HT-29 (cell line): ENCODE results near the gene PLGLB1. TPM values are rescaled to one million over a fixed set of nuclear protein-coding genes. Genes with fewer than 3 reads are reported as not detected.
"Not testable (repeated sequence)": the region's sequence is repeated elsewhere in the genome, so short reads cannot be mapped to it uniquely, and the experiment has no call there.

ENCODE experiments used
- DNase-seq: peaks from one replicate; pipeline ENCODE4 v3.0.0-alpha.2; 2015; ENCODE audit warnings: low spot score
- small RNA-seq: library from RNA; depleted of rRNA; stranded (forward); fragments of <200 nt; gene quantifications from one replicate; pipeline ENCODE3, GENCODE V24; 2014
- total RNA-seq: library from RNA; depleted of rRNA; stranded (reverse); fragments of >200 nt; shearing (Covaris generic); gene quantifications from 2 replicates; pipeline ENCODE4 v1.2.3, GENCODE V29; 2014; rRNA removed

Gene PLGLB1
- 1.5 TPM in 1 of 2 replicates, not detected in the other for total RNA-seq

DNA sequence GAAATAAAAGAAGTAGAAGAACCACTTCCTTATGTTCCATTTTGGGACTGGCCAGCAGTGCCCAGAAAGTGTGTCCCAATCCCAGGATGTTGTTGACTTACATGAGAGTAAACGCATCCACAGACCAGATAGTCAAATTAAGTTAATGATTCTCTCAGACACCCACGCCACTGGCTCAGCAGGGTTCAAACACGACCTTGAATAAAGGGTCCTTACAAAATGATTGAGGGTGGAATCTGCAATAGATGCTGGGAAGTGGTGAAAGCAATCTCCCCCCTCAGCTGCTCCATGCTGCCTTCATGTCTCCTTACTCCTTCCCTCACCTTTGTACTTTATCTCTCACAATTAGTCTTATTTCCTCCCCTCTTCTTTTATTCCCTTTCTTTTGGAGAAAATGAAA is at the start of gene PLGLB1:
PLGLB1 (minus strand) TSS at position 101 of the 400 bp plus-strand sequence; CDS start at position 40, 61 bp downstream.
- DNase-seq = not testable (repeated sequence)

GRCh38 chr2:87064305-87064704 is 42.7 kb upstream of the PLGLB1 start:
- DNase-seq = not testable (repeated sequence)

DNA sequence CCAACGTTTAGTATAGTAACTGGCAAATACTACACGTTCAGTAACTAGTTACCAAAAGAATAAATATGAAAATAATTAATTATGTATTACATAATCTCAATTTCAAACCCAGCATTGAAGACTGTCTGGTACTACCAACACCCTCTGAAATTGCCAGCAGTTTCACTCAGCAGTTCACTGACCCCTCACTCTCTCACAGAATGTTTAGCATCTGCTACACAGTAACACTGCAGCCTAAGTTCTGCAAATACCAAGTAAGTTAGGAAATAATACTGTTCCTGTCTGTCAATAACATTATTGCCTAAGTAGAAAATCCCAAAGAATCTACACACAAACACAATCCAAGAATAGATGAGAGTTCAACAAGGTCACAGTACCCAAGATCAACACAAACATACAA is 41.8 kb upstream of the PLGLB1 start:
- not testable (repeated sequence) for DNase-seq

- not testable (repeated sequence) for DNase-seq
Measured at GRCh38 chr2:87061519-87061918, 39.9 kb upstream of the PLGLB1 start.

DNA sequence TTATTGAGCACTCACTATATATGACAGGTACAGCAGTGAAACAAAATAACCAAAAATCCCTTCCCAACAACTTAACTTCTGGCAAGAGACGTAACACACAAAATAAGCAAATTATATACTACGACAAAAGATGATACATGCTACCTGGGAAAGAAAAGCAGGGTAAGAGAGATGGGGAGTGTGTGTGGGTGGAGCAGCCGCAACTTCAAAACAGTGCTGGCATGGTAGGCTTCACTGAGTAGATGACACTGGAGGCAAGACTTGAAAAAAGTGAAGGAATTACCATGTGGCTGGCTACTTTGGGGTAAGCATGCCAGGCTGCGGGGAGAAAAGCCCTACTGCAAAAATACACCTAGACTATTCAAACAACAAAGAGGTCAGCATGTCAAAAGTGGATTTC is 36.0 kb upstream of the PLGLB1 start:
- not testable (repeated sequence) for DNase-seq

GRCh38 chr2:87056843-87057242 is 35.2 kb upstream of the PLGLB1 start:
- not testable (repeated sequence) for DNase-seq

DNA sequence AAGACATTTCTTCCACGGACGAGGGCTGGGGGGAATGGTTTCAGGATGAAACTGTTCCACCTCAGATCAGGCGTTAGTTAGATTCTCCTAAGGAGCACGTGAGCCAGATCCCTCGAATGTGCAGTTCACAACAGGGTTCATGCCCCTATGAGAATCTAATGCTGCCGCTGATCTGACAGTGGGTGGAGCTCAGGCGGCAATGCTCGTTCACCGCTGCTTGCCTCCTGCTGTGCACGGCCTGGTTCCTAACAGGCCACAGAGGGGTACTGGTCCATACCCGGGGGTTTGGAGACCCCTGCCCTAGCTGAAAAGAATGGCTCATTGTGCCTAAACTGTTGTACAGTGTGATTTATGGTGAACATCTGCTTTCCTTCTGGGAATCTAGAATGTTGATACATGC is 34.8 kb upstream of the PLGLB1 start:
- DNase-seq = not testable (repeated sequence)

- not testable (repeated sequence) for DNase-seq
Measured at GRCh38 chr2:87054375-87054774, 32.7 kb upstream of the PLGLB1 start.

DNA sequence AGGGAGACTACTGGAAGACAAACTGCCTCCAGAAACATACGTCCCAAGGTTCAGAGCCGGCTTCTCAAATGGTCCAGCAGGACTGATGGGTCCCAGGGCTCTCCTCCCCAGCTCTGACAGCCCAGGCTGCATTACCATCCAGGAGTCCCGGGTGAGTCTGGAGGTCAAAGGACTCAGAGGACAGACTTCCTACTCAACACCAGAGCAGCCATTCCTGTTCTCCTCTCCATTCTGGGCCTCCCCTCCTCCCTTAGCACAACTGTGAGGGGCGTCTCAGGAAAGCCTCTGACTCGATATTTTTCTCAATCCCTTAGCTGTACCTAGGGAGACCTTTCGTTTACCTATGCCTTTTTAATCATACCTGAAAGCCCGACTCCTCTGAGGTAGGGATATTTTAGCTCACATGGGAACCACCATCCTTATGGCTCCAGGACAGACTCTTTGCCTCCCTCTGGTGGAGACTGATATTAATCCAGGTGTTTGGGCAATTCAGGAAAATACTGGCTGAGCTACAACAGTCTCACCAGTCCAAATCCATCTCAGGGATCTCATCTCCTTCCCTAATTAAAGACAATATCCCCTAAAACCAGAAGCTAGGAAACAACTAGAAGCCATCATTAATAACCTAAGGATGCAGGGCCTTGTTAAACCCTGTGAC is 19.8 kb upstream of the PLGLB1 start:
- DNase-seq = not testable (repeated sequence)

DNA sequence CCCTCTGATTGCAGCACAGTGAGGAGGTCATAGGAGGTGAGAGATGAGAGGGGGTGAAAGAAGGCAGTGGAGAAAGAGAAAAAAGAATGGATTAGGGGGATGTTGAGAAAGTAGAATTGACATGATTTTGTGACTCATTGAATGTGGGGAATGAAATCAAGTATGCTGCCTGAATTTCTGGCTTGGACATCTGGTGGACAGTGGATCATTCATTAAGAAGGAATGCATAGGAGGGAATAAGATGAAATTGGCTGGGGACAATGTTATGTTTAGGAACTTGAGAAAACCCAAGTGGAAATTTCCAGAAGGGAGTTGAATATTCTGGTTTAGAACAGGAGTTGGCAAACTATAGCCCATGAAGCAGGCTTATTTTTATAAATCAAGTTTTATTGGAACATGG is 7.0 kb upstream of the PLGLB1 start:
- not testable (repeated sequence) for DNase-seq

DNA sequence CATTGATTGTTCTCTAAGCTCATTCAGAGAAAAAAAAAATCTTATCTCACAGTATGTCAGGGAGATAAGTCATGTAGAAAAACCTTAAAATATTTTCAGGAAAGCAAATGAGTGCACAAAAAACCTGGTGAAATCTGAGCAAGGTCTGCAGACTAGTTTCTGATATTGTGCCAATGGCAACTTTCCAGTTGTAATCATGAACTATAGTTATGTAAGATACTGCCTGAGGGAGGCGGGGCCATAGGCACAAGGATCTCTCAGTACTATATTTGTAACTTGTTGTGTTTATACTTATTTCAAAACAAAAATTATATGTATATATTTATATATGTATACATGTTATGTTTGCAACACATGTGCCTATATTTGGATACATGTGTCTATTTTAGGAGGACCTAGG is 5.2 kb upstream of the PLGLB1 start:
- DNase-seq = not testable (repeated sequence)

DNA sequence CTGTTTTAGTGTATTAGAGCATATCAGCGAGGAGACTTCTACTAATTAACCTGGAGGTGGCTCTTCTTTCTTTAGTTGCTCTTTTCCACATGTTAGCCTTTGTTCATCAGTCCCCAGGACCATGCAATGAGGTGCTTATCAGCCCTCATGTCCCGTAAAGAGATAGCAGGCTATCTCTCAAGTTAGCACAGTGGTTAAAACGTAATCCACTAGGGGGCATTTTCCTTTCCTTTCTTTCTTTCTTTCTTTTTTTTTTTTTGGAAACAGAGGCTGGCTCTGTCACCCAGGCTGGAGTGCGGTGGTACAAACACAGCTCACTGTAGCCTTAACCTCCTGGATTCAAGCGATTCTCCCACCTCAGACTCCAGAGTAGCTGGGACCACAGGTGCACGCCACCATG is 4.3 kb upstream of the PLGLB1 start:
- not testable (repeated sequence) for DNase-seq

GRCh38 chr2:87023988-87024615 is 2.5 kb upstream of the PLGLB1 start:
- not testable (repeated sequence) for DNase-seq

DNA sequence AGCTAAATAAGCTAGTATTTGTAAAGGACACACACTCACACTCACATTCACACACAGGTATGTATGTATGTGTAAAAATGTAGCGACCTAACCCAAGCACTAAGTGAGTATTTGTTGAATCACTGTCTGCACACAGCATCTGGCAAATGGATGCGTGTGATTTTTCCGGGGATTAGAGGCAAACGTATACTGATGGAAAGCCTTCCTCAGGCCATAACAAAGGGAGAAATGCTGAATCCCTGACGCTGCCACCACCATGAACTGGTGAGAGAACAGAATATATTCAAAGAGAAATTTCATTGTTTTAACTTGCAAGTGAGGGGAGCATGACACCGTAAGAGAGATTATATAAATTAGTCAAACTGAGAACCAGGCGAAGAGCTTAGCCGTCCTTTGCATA is 601 bp downstream of the PLGLB1 start:
- DNase-seq = not testable (repeated sequence)

DNA sequence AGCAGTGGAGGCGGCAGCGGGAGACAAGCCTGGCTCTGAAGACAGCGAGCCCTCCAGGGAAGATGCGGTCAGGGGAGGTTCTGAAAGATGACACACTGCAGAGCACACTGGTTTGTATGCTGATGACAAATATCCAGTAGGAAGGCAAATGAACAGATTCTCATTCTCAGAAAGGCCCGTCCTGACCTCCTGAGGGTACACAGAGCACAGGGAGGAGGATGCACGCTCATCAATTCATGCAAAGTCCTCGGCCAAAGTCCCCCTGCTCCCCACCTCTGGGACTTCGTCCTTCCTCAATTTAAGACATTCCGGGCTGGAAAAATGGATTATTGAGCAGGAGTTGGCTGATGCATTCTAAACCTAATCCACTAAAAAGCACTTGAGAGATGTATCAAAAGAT is 2.6 kb downstream of the PLGLB1 start:
- DNase-seq = not testable (repeated sequence)

DNA sequence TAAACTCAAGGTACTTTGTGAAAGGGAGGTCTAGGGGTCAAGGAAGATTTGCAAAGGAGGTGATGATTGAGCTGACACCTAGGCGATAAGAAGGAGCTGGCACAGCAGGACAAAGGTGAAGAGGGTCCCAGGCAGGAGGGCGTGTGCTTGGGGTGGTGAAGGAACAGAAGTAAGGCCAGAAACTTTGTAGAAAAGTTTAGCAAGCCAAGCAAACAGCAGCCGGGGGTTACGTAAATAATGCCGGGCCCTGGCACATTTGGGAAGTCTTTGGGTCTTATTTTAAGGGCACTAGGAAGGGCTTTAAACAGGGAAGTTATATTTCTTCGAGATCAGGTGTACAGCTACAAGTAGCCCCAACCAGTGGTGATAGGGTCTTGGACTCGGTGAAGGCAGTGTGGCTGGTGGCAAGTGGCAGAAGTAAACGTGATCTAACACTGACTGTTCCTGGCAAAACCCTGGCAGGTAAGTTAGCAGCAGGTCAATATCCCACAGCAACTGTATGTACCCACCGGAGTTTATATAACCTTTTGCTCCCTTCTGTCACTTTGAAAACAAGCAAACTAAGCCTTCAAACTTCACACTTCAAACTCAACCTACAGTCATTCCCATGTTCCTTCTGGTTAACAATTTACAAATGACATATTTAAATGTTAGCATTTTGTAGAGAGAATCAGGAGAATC is 7.0 kb downstream of the PLGLB1 start:
- not testable (repeated sequence) for DNase-seq

GRCh38 chr2:87004398-87004797 is 17.2 kb downstream of the PLGLB1 start:
- DNase-seq = not testable (repeated sequence)

Small RNA genes within 50 kb of the gene (small RNA-seq; reads per million reads assigned to genes)
- not detected for gene AC125232.1

Other genes with a start within 250 kb of the PLGLB1 start
- gene CD8A, start 230.9 kb downstream of the PLGLB1 start, total RNA-seq = not detected in 2 replicates
- gene CD8B, start 160.0 kb downstream of the PLGLB1 start, total RNA-seq = not detected in 2 replicates
- gene RGPD1, start 79.7 kb downstream of the PLGLB1 start, total RNA-seq = not detected in 2 replicates